Aorta (tissue), 5 donors: ENCODE measurements around the gene SLPI. TPM values are rescaled to one million over a fixed set of nuclear protein-coding genes. Genes with fewer than 3 reads are reported as not detected.

ENCODE experiments used
- ATAC-seq: fragments of 200-7000 bp; cut with Tn5 transposase; one replicate; pipeline ENCODE4 v1.9.1; 2022; ENCODE audit warnings: moderate library complexity; ENCODE audit not compliant: low FRiP score
- DNase-seq, 2 donors: peaks; one replicate each; pipeline ENCODE4 v3.0.0-alpha.2; 2020
- H3K27ac ChIP-seq, 2 donors: one replicate each; pipeline ENCODE4 v1.5.1; 2013; ENCODE audit warnings: low read length in 2 of 2, mild to moderate bottlenecking in 2 of 2, moderate library complexity in 2 of 2, control low read depth in 1 of 2, inconsistent platforms in 1 of 2, low read depth in 1 of 2
- H3K27me3 ChIP-seq, 2 donors: one replicate each; pipeline ENCODE4 v1.6.1; 2013; ENCODE audit warnings: control low read depth in 1 of 2, low read length in 1 of 2, mild to moderate bottlenecking in 1 of 2, moderate library complexity in 1 of 2; ENCODE audit not compliant: insufficient read depth in 2 of 2, control insufficient read depth in 1 of 2
- H3K36me3 ChIP-seq, 2 donors: one replicate each; pipeline ENCODE4 v1.6.1; 2013; ENCODE audit warnings: control low read depth in 1 of 2, low read length in 1 of 2, mild to moderate bottlenecking in 1 of 2; ENCODE audit not compliant: insufficient read depth in 2 of 2, control insufficient read depth in 1 of 2
- H3K4me1 ChIP-seq, 2 donors: one replicate each; pipeline ENCODE4 v1.6.1; 2013; ENCODE audit warnings: low read length in 2 of 2, control low read depth in 1 of 2, mild to moderate bottlenecking in 1 of 2, moderate library complexity in 1 of 2; ENCODE audit not compliant: insufficient read depth in 2 of 2, control insufficient read depth in 1 of 2
- H3K4me3 ChIP-seq, 2 donors: one replicate each; pipeline ENCODE4 v1.5.1; 2013; ENCODE audit warnings: low read length in 2 of 2, control low read depth in 1 of 2, mild to moderate bottlenecking in 1 of 2
- H3K9me3 ChIP-seq: one replicate; pipeline ENCODE4 v1.6.1; 2013; ENCODE audit warnings: mild to moderate bottlenecking, low read length; ENCODE audit not compliant: control insufficient read depth
- WGBS, 2 donors: extraction: QIAGEN DNeasy Blood & Tissue Kit; methylation state at CpG; one replicate each; pipeline ENCODE4 v1.1.7; 2013; 5-methylcytosine and 5-hydroxymethylcytosine counted together
- intact Hi-C, 2 donors: fragments of 100-400 bp; cut with DNase I; formaldehyde crosslinking; loops; one replicate each; pipeline versions ENCODE4 v1.14.2 to v1.15.0; 2022
- polyA plus RNA-seq, 2 donors: library from polyadenylated mRNA; stranded (reverse); fragments of 200-250 nt; gene quantifications; one replicate each; pipeline ENCODE4 v1.2.3, GENCODE V29; 2013
- total RNA-seq, 2 donors: library from RNA; stranded (reverse); fragmentation: NEBNext Ultra II Directional; extraction: Animal tissue kit (Norgen Biotek cat#: 25700); gene quantifications; one replicate each; pipeline ENCODE4 v1.2.1, GENCODE V29; 2021
- donor health status: healthy with polysubstance abuse.
- donor health status: Bipolar disorder and iron deficiency.
- donor health status: DM: no; HTN: no; CAD: no.
- donor health status: DM: no; HTN: no; CAD: no.
- donor health status: DM: yes; HTN: yes; CAD: no.

SLPI gene
- total and polyA plus RNA-seq, 4 donors: 24.4 to 151 (median 38.0) TPM

- no peak for ATAC-seq
- H3K27me3 ChIP-seq: no peaks in the 10 kb centered on the region
- intact Hi-C loops: no loop called here
Measured at GRCh38 chr20:45212836-45213235, 41.5 kb downstream of the SLPI start.

GRCh38 chr20:45211569-45212474 is 42.5 kb downstream of the SLPI start:
- ATAC-seq (no peak), DNase-seq (no peak)
- Histone ChIP-seq H3K9me3 (no peaks in the 10 kb centered on the region), H3K27ac (no peak overlapping the region), H3K4me1 (no peaks in the 10 kb centered on the region), H3K27me3 (no peaks in the 10 kb centered on the region), H3K4me3 (no peak overlapping the region), H3K36me3 (no peaks in the 10 kb centered on the region)
- intact Hi-C loops: no loop called here

More at GRCh38 chr20:45212836-45213235, 41.5 kb downstream of the SLPI start:
- Histone ChIP-seq H3K36me3 (no peaks in the 10 kb centered on the region), H3K27ac (no peak overlapping the region), H3K9me3 (no peaks in the 10 kb centered on the region), H3K4me1 (no peaks in the 10 kb centered on the region), H3K4me3 (no peak overlapping the region)
- WGBS, 2 donors: 78 to 82% methylated on average over 3 of the region's 3 CpGs
- no peak for DNase-seq

GRCh38 chr20:45209924-45210323 is 44.4 kb downstream of the SLPI start:
- Histone ChIP-seq H3K27ac (no peak overlapping the region), H3K36me3 (no peaks in the 10 kb centered on the region), H3K27me3 (no peaks in the 10 kb centered on the region), H3K4me1 (no peaks in the 10 kb centered on the region), H3K4me3 (no peak overlapping the region), H3K9me3 (no peaks in the 10 kb centered on the region)
- DNase-seq (no peak), ATAC-seq (no peak)
- intact Hi-C loops: no loop called here
- WGBS, 2 donors: 78 to 86% methylated on average over 1 of the region's 1 CpG

- Histone ChIP-seq H3K4me1 (no peaks in the 10 kb centered on the region), H3K36me3 (no peaks in the 10 kb centered on the region), H3K9me3 (peaks cover 3% of the 10 kb centered on the region), H3K4me3 (no peak within 1 kb of the TSS), H3K27ac (no peak within 1 kb of the TSS), H3K27me3 (no peaks in the 10 kb centered on the region)
- ATAC-seq: no peak
- 49 to 58% methylated on average over 1 of the region's 1 CpG for WGBS, 2 donors
- intact Hi-C loops: no loop called here
- no peak for DNase-seq
Measured at GRCh38 chr20:45206725-45207124, 47.6 kb downstream of the SLPI start, which contains the start of gene SEMG1. TSS of gene SEMG1 (plus strand) at chr20:45207033. CDS start at chr20:45207054, 21 bp downstream.

Other genes with a start within 250 kb of the SLPI start
- gene KCNS1, start 153.4 kb downstream of the SLPI start, total RNA-seq: not detected
- gene KCNS1, start 153.4 kb downstream of the SLPI start, polyA plus RNA-seq: not detected
- not detected for gene WFDC5, start 139.4 kb downstream of the SLPI start, total RNA-seq
- not detected for gene WFDC5, start 139.4 kb downstream of the SLPI start, polyA plus RNA-seq
- not detected for gene WFDC12, start 130.1 kb downstream of the SLPI start, total RNA-seq
- gene WFDC12, start 130.1 kb downstream of the SLPI start, polyA plus RNA-seq: not detected
- gene PI3, start 79.7 kb downstream of the SLPI start, total RNA-seq: under 1 TPM in 1 of 2 donors, not detected in 1; 0.96 TPM
- 1 to 10 TPM; 1.1 to 2.0 TPM for gene PI3, start 79.7 kb downstream of the SLPI start, polyA plus RNA-seq
- gene SEMG1, start 47.5 kb downstream of the SLPI start, total RNA-seq: not detected
- not detected for gene SEMG1, start 47.5 kb downstream of the SLPI start, polyA plus RNA-seq
- gene SEMG2, start 33.2 kb downstream of the SLPI start, total RNA-seq: not detected
- not detected for gene SEMG2, start 33.2 kb downstream of the SLPI start, polyA plus RNA-seq
- gene RBPJL, start 52.3 kb upstream of the SLPI start, total RNA-seq: not detected
- under 1 TPM; 0.08 to 0.38 TPM for gene RBPJL, start 52.3 kb upstream of the SLPI start, polyA plus RNA-seq
- under 1 TPM; 0.42 to 0.69 TPM for gene MATN4, start 53.7 kb upstream of the SLPI start, total RNA-seq
- gene MATN4, start 53.7 kb upstream of the SLPI start, polyA plus RNA-seq: under 1 TPM in 1 of 2 donors, not detected in 1; 0.18 TPM
- gene SDC4, start 93.9 kb upstream of the SLPI start, total RNA-seq: 100 to 1,000 TPM in 1 of 2 donors, 10 to 100 TPM in 1; 51.2 to 114 TPM
- gene SDC4, start 93.9 kb upstream of the SLPI start, polyA plus RNA-seq: 10 to 100 TPM; 19.2 to 50.6 TPM
- gene SYS1, start 108.6 kb upstream of the SLPI start, total RNA-seq: 10 to 100 TPM; 20.3 to 25.0 TPM
- 10 to 100 TPM; 14.3 to 14.4 TPM for gene SYS1, start 108.6 kb upstream of the SLPI start, polyA plus RNA-seq
- under 1 TPM; 0.66 to 0.91 TPM for gene TP53TG5, start 123.8 kb upstream of the SLPI start, total RNA-seq
- gene TP53TG5, start 123.8 kb upstream of the SLPI start, polyA plus RNA-seq: not detected
- 100 to 1,000 TPM; 104 to 123 TPM for gene DBNDD2, start 153.7 kb upstream of the SLPI start, total RNA-seq
- gene DBNDD2, start 153.7 kb upstream of the SLPI start, polyA plus RNA-seq: 100 to 1,000 TPM; 140 to 231 TPM
- 100 to 1,000 TPM; 113 TPM for gene PIGT, start 161.6 kb upstream of the SLPI start, total RNA-seq
- gene PIGT, start 161.6 kb upstream of the SLPI start, polyA plus RNA-seq: 100 to 1,000 TPM in 1 of 2 donors, 10 to 100 TPM in 1; 69.0 to 151 TPM
- 1 to 10 TPM; 1.5 to 2.3 TPM for gene WFDC2, start 215.2 kb upstream of the SLPI start, total RNA-seq
- 1 to 10 TPM in 1 of 2 donors, under 1 TPM in 1; 0.56 to 1.0 TPM for gene WFDC2, start 215.2 kb upstream of the SLPI start, polyA plus RNA-seq